HEK293 (cell line): ENCODE data around the gene UNC80.
A peak's percentile ranks its signal among the peaks of the same experiment; 100 is the strongest.

Source experiments
- CTCF ChIA-PET: fragments of 350-600 bp; formaldehyde crosslinking; extraction: SDS; loops from one replicate; lab custom pipeline; 2021; ENCODE audit warnings: antibody characterized with exemption; lab: Yijun Ruan, JAX
- POLR2A ChIA-PET: fragments of 300-600 bp; formaldehyde crosslinking; extraction: SDS; loops from one replicate; lab custom pipeline; 2020; ENCODE audit warnings: antibody characterized with exemption, inconsistent platforms; lab: Yijun Ruan, JAX
- H3K27ac ChIP-seq: fragments of 200-500 bp; sonication (Bioruptor generic); 2 replicates; pipeline ENCODE4 v1.5.1; 2014; ENCODE audit warnings: low read depth, low read length, control low read depth, inconsistent platforms; ENCODE audit errors: extremely low read depth
- H3K36me3 ChIP-seq, 2 experiments: fragments of 200-500 bp in 1 of 2; sonication (Bioruptor generic) in 1 of 2; 1 replicate in 1 of 2; 2 replicates in 1 of 2; pipeline ENCODE4 v1.5.1; 2014 to 2017; ENCODE audit warnings: inconsistent platforms in 2 of 2, low read length in 2 of 2; ENCODE audit not compliant: control insufficient read depth in 2 of 2, insufficient read depth in 1 of 2
- H3K4me1 ChIP-seq: fragments of 200-500 bp; sonication (Bioruptor generic); 2 replicates; pipeline ENCODE4 v1.5.1; 2014; ENCODE audit warnings: mild to moderate bottlenecking, low read length, inconsistent platforms; ENCODE audit not compliant: control insufficient read depth, insufficient read depth
- H3K4me3 ChIP-seq: 2 replicates; pipeline ENCODE4 v1.5.1; 2011; ENCODE audit warnings: low read depth, mild to moderate bottlenecking, control low read depth, low read length, moderate library complexity
- H3K9me3 ChIP-seq: fragments of 200-500 bp; sonication (Bioruptor generic); 2 replicates; pipeline ENCODE4 v1.5.1; 2014; ENCODE audit warnings: low read depth, low read length, inconsistent platforms; ENCODE audit not compliant: control insufficient read depth, insufficient read depth
- BCL6B ChIP-seq: fragments of 450-650 bp; formaldehyde crosslinking; IDR thresholded peaks from 2 replicates; pipeline ENCODE4 v1.5.1; 2017; ENCODE audit warnings: missing biosample characterization, missing genetic modification characterization
- ELK4 ChIP-seq: IDR thresholded peaks from 2 replicates; pipeline ENCODE4 v1.6.1; 2011; ENCODE audit warnings: mild to moderate bottlenecking, low read depth, low read length, borderline replicate concordance
- FEZF1 ChIP-seq: fragments of 450-650 bp; formaldehyde crosslinking; IDR thresholded peaks from 2 replicates; pipeline ENCODE4 v1.5.1; 2016; ENCODE audit warnings: missing biosample characterization, missing genetic modification characterization
- GLI4 ChIP-seq: fragments of 450-650 bp; formaldehyde crosslinking; IDR thresholded peaks from 2 replicates; pipeline ENCODE4 v1.5.1; 2016; ENCODE audit warnings: missing biosample characterization, missing genetic modification characterization
- GLIS2 ChIP-seq: fragments of 450-650 bp; formaldehyde crosslinking; IDR thresholded peaks from 2 replicates; pipeline ENCODE4 v1.5.1; 2016; ENCODE audit warnings: missing biosample characterization, missing genetic modification characterization
- HOXA7 ChIP-seq: sonication (generic); formaldehyde crosslinking; IDR thresholded peaks from 2 replicates; pipeline ENCODE4 v1.8.1; 2022; ENCODE audit warnings: missing genetic modification reagents, borderline replicate concordance
- RBAK ChIP-seq: fragments of 450-650 bp; formaldehyde crosslinking; IDR thresholded peaks from 2 replicates; pipeline ENCODE4 v1.5.1; 2016; ENCODE audit warnings: missing biosample characterization, missing genetic modification characterization
- ZBTB21 ChIP-seq: fragments of 450-650 bp; formaldehyde crosslinking; IDR thresholded peaks from 2 replicates; pipeline ENCODE4 v1.5.1; 2017; ENCODE audit warnings: missing biosample characterization, missing genetic modification characterization
- ZNF184 ChIP-seq: fragments of 450-650 bp; IDR thresholded peaks from 2 replicates; pipeline ENCODE4 v1.5.1; 2018; ENCODE audit warnings: missing biosample characterization, mild to moderate bottlenecking, missing genetic modification characterization
- ZNF248 ChIP-seq: fragments of 450-650 bp; formaldehyde crosslinking; IDR thresholded peaks from 2 replicates; pipeline ENCODE4 v1.5.1; 2017; ENCODE audit warnings: missing biosample characterization, missing genetic modification characterization
- ZNF280D ChIP-seq: fragments of 450-650 bp; formaldehyde crosslinking; IDR thresholded peaks from 2 replicates; pipeline ENCODE4 v1.5.1; 2016; ENCODE audit warnings: missing biosample characterization, missing genetic modification characterization
- ZNF488 ChIP-seq: fragments of 450-650 bp; formaldehyde crosslinking; IDR thresholded peaks from 2 replicates; pipeline ENCODE4 v1.5.1; 2016; ENCODE audit warnings: missing biosample characterization, missing genetic modification characterization
- ZNF514 ChIP-seq: fragments of 450-650 bp; formaldehyde crosslinking; IDR thresholded peaks from 2 replicates; pipeline ENCODE4 v1.5.1; 2016; ENCODE audit warnings: missing biosample characterization, missing genetic modification characterization
- ZNF670 ChIP-seq: fragments of 450-650 bp; formaldehyde crosslinking; IDR thresholded peaks from 2 replicates; pipeline ENCODE4 v1.5.1; 2016; ENCODE audit warnings: missing biosample characterization, missing genetic modification characterization, low read depth
- ZNF701 ChIP-seq: fragments of 450-650 bp; formaldehyde crosslinking; IDR thresholded peaks from 2 replicates; pipeline ENCODE4 v1.5.1; 2016; ENCODE audit warnings: missing biosample characterization, missing genetic modification characterization
- TF ChIP-seq, protein P1 (sequence below): fragments of 450-650 bp; formaldehyde crosslinking; IDR thresholded peaks from 2 replicates; pipeline ENCODE4 v1.5.1; 2016; ENCODE audit warnings: missing biosample characterization, missing genetic modification characterization
- TF ChIP-seq, protein P2 (sequence below): fragments of 450-650 bp; formaldehyde crosslinking; IDR thresholded peaks from 2 replicates; pipeline ENCODE4 v1.5.1; 2016; ENCODE audit warnings: missing biosample characterization, missing genetic modification characterization
- TF ChIP-seq, protein P3 (sequence below): fragments of 450-650 bp; formaldehyde crosslinking; IDR thresholded peaks from 2 replicates; pipeline ENCODE4 v1.5.1; 2017; ENCODE audit warnings: missing biosample characterization, missing genetic modification characterization

The UNC80 gene

GRCh38 chr2:209872675-209873074 is 101.0 kb downstream of the UNC80 start:
- Histone ChIP-seq H3K9me3 (no peaks in the 10 kb centered on the region), H3K36me3 (no peaks in the 10 kb centered on the region), H3K4me3 (no peak overlapping the region)
- POLR2A ChIA-PET = no interaction called here
- CTCF ChIA-PET = interaction anchor here (0.6 kb wide), 1 partner anchor 18 kb away, joined by 5 read pairs; no protein-coding TSS in a partner anchor
- TF ChIP-seq GLIS2 (tag by site-specific recombination) = peak; percentile 25; the same call in 1 of the 2 replicates
- TF ChIP-seq, protein P1, sequence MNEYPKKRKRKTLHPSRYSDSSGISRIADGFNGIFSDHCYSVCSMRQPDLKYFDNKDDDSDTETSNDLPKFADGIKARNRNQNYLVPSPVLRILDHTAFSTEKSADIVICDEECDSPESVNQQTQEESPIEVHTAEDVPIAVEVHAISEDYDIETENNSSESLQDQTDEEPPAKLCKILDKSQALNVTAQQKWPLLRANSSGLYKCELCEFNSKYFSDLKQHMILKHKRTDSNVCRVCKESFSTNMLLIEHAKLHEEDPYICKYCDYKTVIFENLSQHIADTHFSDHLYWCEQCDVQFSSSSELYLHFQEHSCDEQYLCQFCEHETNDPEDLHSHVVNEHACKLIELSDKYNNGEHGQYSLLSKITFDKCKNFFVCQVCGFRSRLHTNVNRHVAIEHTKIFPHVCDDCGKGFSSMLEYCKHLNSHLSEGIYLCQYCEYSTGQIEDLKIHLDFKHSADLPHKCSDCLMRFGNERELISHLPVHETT (tag by site-specific recombination) = no peak
- TF ChIP-seq, all 188 proteins: peak for 1
- no peak overlapping the region for H3K27ac ChIP-seq
- no peaks in the 10 kb centered on the region for H3K4me1 ChIP-seq

- H3K36me3 ChIP-seq = no peaks in the 10 kb centered on the region
- no peak overlapping the region for H3K27ac ChIP-seq
- no peaks in the 10 kb centered on the region for H3K9me3 ChIP-seq
- no peak overlapping the region for H3K4me3 ChIP-seq
- CTCF ChIA-PET = interaction anchor here (0.7 kb wide), 1 partner anchor 46 kb away, joined by 3 read pairs; no protein-coding TSS in a partner anchor
- POLR2A ChIA-PET = no interaction called here
- no peaks in the 10 kb centered on the region for H3K4me1 ChIP-seq
- TF ChIP-seq ZNF280D (tag by site-specific recombination) (no peak), ZNF670 (tag by site-specific recombination) (no peak), RBAK (tag by site-specific recombination) (no peak), ZNF248 (no peak), ZNF488 (no peak), FEZF1 (tag by site-specific recombination) (no peak), BCL6B (no peak), ZBTB21 (tag by site-specific recombination) (no peak), GLI4 (no peak), ZNF514 (tag by site-specific recombination) (no peak), ZNF701 (tag by site-specific recombination) (no peak), ELK4 (no peak), ZNF184 (tag by site-specific recombination) (no peak), HOXA7 (CRISPR knock-in tag) (no peak)
- TF ChIP-seq, protein P2, sequence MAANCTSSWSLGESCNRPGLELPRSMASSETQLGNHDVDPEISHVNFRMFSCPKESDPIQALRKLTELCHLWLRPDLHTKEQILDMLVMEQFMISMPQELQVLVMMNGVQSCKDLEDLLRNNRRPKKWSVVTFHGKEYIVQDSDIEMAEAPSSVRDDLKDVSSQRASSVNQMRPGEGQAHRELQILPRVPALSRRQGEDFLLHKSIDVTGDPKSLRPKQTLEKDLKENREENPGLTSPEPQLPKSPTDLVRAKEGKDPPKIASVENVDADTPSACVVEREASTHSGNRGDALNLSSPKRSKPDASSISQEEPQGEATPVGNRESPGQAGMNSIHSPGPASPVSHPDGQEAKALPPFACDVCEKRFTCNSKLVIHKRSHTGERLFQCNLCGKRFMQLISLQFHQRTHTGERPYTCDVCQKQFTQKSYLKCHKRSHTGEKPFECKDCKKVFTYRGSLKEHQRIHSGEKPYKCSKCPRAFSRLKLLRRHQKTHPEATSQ = no peak
- TF ChIP-seq, protein P3, sequence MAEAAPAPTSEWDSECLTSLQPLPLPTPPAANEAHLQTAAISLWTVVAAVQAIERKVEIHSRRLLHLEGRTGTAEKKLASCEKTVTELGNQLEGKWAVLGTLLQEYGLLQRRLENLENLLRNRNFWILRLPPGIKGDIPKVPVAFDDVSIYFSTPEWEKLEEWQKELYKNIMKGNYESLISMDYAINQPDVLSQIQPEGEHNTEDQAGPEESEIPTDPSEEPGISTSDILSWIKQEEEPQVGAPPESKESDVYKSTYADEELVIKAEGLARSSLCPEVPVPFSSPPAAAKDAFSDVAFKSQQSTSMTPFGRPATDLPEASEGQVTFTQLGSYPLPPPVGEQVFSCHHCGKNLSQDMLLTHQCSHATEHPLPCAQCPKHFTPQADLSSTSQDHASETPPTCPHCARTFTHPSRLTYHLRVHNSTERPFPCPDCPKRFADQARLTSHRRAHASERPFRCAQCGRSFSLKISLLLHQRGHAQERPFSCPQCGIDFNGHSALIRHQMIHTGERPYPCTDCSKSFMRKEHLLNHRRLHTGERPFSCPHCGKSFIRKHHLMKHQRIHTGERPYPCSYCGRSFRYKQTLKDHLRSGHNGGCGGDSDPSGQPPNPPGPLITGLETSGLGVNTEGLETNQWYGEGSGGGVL (tag by site-specific recombination) = no peak
These were observed 103.6 kb downstream of the UNC80 start for GRCh38 chr2:209875270-209875669.
